Memory B cell (primary cell): Measurements from ENCODE around the gene DPH6.
"Not testable (repeated sequence)": the region's sequence is repeated elsewhere in the genome, so short reads cannot be mapped to it uniquely, and the experiment has no call there.

Experiments
- ATAC-seq: fragments of 150-1000 bp; cut with Tn5 transposase; 2 replicates; pipeline ENCODE4 v1.10.0; 2021; ENCODE audit warnings: low read depth, mild to moderate bottlenecking, moderate library complexity
- DNase-seq, 2 donors: peaks; one replicate each; pipeline ENCODE4 v3.0.0; 2022; ENCODE audit warnings: low spot score in 2 of 2
- H3K27ac Mint-ChIP-seq: one replicate; pipeline ENCODE4 v1.8.0; 2022; ENCODE audit warnings: mild to moderate bottlenecking, moderate library complexity, mixed read lengths
- H3K27me3 Mint-ChIP-seq: one replicate; pipeline ENCODE4 v1.8.0; 2022; ENCODE audit warnings: mixed read lengths
- H3K36me3 Mint-ChIP-seq: one replicate; pipeline ENCODE4 v1.8.0; 2022; ENCODE audit warnings: mild to moderate bottlenecking, mixed read lengths
- H3K4me1 Mint-ChIP-seq: one replicate; pipeline ENCODE4 v1.8.0; 2022; ENCODE audit warnings: mixed read lengths
- H3K4me3 Mint-ChIP-seq: one replicate; pipeline ENCODE4 v1.8.0; 2022; ENCODE audit warnings: mild to moderate bottlenecking, moderate library complexity, mixed read lengths
- H3K9me3 Mint-ChIP-seq: one replicate; pipeline ENCODE4 v1.8.0; 2022; ENCODE audit warnings: mixed read lengths

Gene DPH6

GRCh38 chr15:35455201-35455600, 90.8 kb downstream of the DPH6 start:
- no peak overlapping the region for H3K27ac Mint-ChIP-seq
- no peaks in the 10 kb centered on the region for H3K4me1 Mint-ChIP-seq
- H3K4me3 Mint-ChIP-seq = no peak overlapping the region
- no peaks in the 10 kb centered on the region for H3K9me3 Mint-ChIP-seq
- H3K27me3 Mint-ChIP-seq = no peaks in the 10 kb centered on the region
- ATAC-seq = no peak
- no peak for DNase-seq
- H3K36me3 Mint-ChIP-seq = peaks cover 14% of the 10 kb centered on the region

GRCh38 chr15:35450492-35450891, 95.5 kb downstream of the DPH6 start:
- DNase-seq = no peak
- ATAC-seq = no peak
- Mint-ChIP-seq H3K27ac (no peak overlapping the region), H3K36me3 (peaks cover 19% of the 10 kb centered on the region), H3K4me3 (no peak overlapping the region), H3K4me1 (no peaks in the 10 kb centered on the region), H3K9me3 (no peaks in the 10 kb centered on the region), H3K27me3 (no peaks in the 10 kb centered on the region)

- H3K4me1 Mint-ChIP-seq = no peaks in the 10 kb centered on the region
- H3K4me3 Mint-ChIP-seq = no peak overlapping the region
- peaks cover 17% of the 10 kb centered on the region for H3K36me3 Mint-ChIP-seq
- no peaks in the 10 kb centered on the region for H3K9me3 Mint-ChIP-seq
- H3K27ac Mint-ChIP-seq = no peak overlapping the region
- no peak for ATAC-seq
- no peak for DNase-seq
- no peaks in the 10 kb centered on the region for H3K27me3 Mint-ChIP-seq
Measured at GRCh38 chr15:35448294-35448693, 97.7 kb downstream of the DPH6 start.

GRCh38 chr15:35445891-35446290, 100.1 kb downstream of the DPH6 start:
- no peaks in the 10 kb centered on the region for H3K4me1 Mint-ChIP-seq
- no peak for DNase-seq
- ATAC-seq = no peak
- no peaks in the 10 kb centered on the region for H3K9me3 Mint-ChIP-seq
- no peak overlapping the region for H3K4me3 Mint-ChIP-seq
- no peaks in the 10 kb centered on the region for H3K27me3 Mint-ChIP-seq
- H3K36me3 Mint-ChIP-seq = peaks cover 15% of the 10 kb centered on the region
- H3K27ac Mint-ChIP-seq = no peak overlapping the region

- no peak overlapping the region for H3K4me3 Mint-ChIP-seq
- ATAC-seq = no peak
- peaks cover 13% of the 10 kb centered on the region for H3K36me3 Mint-ChIP-seq
- no peak for DNase-seq
- no peaks in the 10 kb centered on the region for H3K27me3 Mint-ChIP-seq
- no peaks in the 10 kb centered on the region for H3K9me3 Mint-ChIP-seq
- H3K4me1 Mint-ChIP-seq = no peaks in the 10 kb centered on the region
- H3K27ac Mint-ChIP-seq = no peak overlapping the region
Measured at GRCh38 chr15:35444557-35445204, 101.3 kb downstream of the DPH6 start.

- Mint-ChIP-seq H3K4me1 (no peaks in the 10 kb centered on the region), H3K9me3 (no peaks in the 10 kb centered on the region), H3K4me3 (no peak overlapping the region), H3K27me3 (no peaks in the 10 kb centered on the region), H3K27ac (no peak overlapping the region), H3K36me3 (peaks cover 11% of the 10 kb centered on the region)
- no peak for ATAC-seq
- DNase-seq = no peak
Measured at GRCh38 chr15:35443376-35443775, 102.6 kb downstream of the DPH6 start.

GRCh38 chr15:35442742-35443141, 103.2 kb downstream of the DPH6 start:
- no peaks in the 10 kb centered on the region for H3K4me1 Mint-ChIP-seq
- H3K27me3 Mint-ChIP-seq = no peaks in the 10 kb centered on the region
- ATAC-seq = no peak
- no peak for DNase-seq
- peaks cover 12% of the 10 kb centered on the region for H3K36me3 Mint-ChIP-seq
- no peak overlapping the region for H3K4me3 Mint-ChIP-seq
- no peak overlapping the region for H3K27ac Mint-ChIP-seq
- H3K9me3 Mint-ChIP-seq = no peaks in the 10 kb centered on the region

GRCh38 chr15:35441279-35441678, 104.7 kb downstream of the DPH6 start:
- H3K27me3 Mint-ChIP-seq, DNase-seq, H3K36me3 Mint-ChIP-seq, H3K4me1 Mint-ChIP-seq, H3K4me3 Mint-ChIP-seq, H3K9me3 Mint-ChIP-seq, H3K27ac Mint-ChIP-seq, ATAC-seq: not testable (repeated sequence)

- Mint-ChIP-seq H3K27ac (no peak overlapping the region), H3K36me3 (peaks cover 10% of the 10 kb centered on the region), H3K9me3 (no peaks in the 10 kb centered on the region), H3K4me1 (no peaks in the 10 kb centered on the region), H3K4me3 (no peak overlapping the region), H3K27me3 (no peaks in the 10 kb centered on the region)
- no peak for DNase-seq
- no peak for ATAC-seq
Measured at GRCh38 chr15:35440265-35440664, 105.7 kb downstream of the DPH6 start.

GRCh38 chr15:35439291-35439690, 106.7 kb downstream of the DPH6 start:
- no peak overlapping the region for H3K27ac Mint-ChIP-seq
- ATAC-seq (no peak), DNase-seq (no peak)
- no peaks in the 10 kb centered on the region for H3K27me3 Mint-ChIP-seq
- no peaks in the 10 kb centered on the region for H3K9me3 Mint-ChIP-seq
- H3K4me3 Mint-ChIP-seq = no peak overlapping the region
- peaks cover 10% of the 10 kb centered on the region for H3K36me3 Mint-ChIP-seq
- H3K4me1 Mint-ChIP-seq = no peaks in the 10 kb centered on the region

GRCh38 chr15:35437157-35437556, 108.8 kb downstream of the DPH6 start:
- Mint-ChIP-seq H3K4me3 (no peak overlapping the region), H3K27ac (no peak overlapping the region), H3K4me1 (no peaks in the 10 kb centered on the region), H3K36me3 (peaks cover 15% of the 10 kb centered on the region), H3K9me3 (no peaks in the 10 kb centered on the region), H3K27me3 (no peaks in the 10 kb centered on the region)
- no peak for ATAC-seq
- DNase-seq = no peak

GRCh38 chr15:35436422-35436821, 109.5 kb downstream of the DPH6 start:
- Mint-ChIP-seq H3K4me3 (no peak overlapping the region), H3K36me3 (peaks cover 17% of the 10 kb centered on the region), H3K27ac (no peak overlapping the region), H3K27me3 (no peaks in the 10 kb centered on the region), H3K4me1 (no peaks in the 10 kb centered on the region), H3K9me3 (no peaks in the 10 kb centered on the region)
- DNase-seq (no peak), ATAC-seq (no peak)

- DNase-seq = no peak
- H3K27ac Mint-ChIP-seq = no peak overlapping the region
- H3K36me3 Mint-ChIP-seq = peaks cover 17% of the 10 kb centered on the region
- H3K27me3 Mint-ChIP-seq = no peaks in the 10 kb centered on the region
- H3K9me3 Mint-ChIP-seq = no peaks in the 10 kb centered on the region
- H3K4me3 Mint-ChIP-seq = no peak overlapping the region
- H3K4me1 Mint-ChIP-seq = no peaks in the 10 kb centered on the region
- no peak for ATAC-seq
Measured at GRCh38 chr15:35431281-35431680, 114.7 kb downstream of the DPH6 start.

- Mint-ChIP-seq H3K27ac (no peak overlapping the region), H3K36me3 (peaks cover 13% of the 10 kb centered on the region), H3K9me3 (no peaks in the 10 kb centered on the region), H3K4me1 (no peaks in the 10 kb centered on the region), H3K27me3 (no peaks in the 10 kb centered on the region), H3K4me3 (no peak overlapping the region)
- DNase-seq = no peak
- no peak for ATAC-seq
Measured at GRCh38 chr15:35430301-35430700, 115.7 kb downstream of the DPH6 start.

- ATAC-seq (no peak), DNase-seq (no peak)
- Mint-ChIP-seq H3K9me3 (peaks cover 3% of the 10 kb centered on the region), H3K4me3 (no peak overlapping the region), H3K36me3 (peaks cover 11% of the 10 kb centered on the region), H3K27ac (no peak overlapping the region), H3K27me3 (no peaks in the 10 kb centered on the region), H3K4me1 (no peaks in the 10 kb centered on the region)
Measured at GRCh38 chr15:35427496-35427895, 118.5 kb downstream of the DPH6 start.
